NCI-H2227 treated with DMSO at 0.1 percent for 48 hours (cell line): ENCODE measurements around the gene TMCO6.

Experiments used
- DNase-seq: peaks from one replicate; lab custom pipeline; 2025; lab: John Stamatoyannopoulos, UW

Gene TMCO6

DNA sequence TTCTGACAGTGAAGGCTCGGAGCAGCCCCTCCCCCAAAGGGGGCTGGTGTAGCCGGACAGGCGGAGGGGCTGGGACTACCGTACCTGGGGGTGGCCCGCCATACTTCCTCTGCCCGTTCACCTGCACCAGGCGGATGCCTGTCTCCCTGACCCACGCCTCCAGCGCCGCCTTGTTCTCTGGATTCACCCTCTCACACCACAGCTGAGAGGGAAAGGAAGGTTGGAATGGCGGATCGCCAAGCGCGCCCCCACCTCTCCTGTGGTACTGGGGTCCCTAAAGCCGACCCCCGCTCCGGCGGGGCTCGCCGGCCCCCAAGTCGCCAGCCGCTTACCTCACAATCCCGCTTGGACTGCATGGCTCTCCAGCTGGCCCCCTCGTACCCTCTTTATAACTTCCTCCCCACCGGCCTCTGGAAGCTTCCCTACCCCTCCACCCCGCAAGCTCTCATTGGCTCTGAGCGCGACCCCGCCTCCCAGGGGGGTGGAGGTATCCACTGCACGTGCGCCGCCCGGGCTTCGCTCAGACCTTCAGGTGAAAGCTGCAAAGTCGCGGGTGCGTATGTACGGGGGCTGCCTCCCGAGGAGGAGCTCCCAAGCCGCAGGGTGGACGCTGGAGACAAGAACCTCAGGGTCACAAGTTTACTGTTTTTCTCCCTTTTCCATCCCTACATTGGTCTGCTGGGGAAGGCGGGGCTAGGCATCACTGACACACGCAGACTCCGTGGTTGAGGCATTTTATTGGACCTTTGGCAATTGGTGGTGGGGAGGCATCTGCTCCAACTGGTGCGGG, 34.1 kb downstream of the TMCO6 start, which contains the start of gene DND1:
DND1 (minus strand) TSS at position 390 of the 790 bp plus-strand sequence; CDS start at position 356, 34 bp downstream.
- no peak for DNase-seq

GRCh38 chr5:140674211-140674610, 35.0 kb downstream of the TMCO6 start:
- DNase-seq = no peak

DNA sequence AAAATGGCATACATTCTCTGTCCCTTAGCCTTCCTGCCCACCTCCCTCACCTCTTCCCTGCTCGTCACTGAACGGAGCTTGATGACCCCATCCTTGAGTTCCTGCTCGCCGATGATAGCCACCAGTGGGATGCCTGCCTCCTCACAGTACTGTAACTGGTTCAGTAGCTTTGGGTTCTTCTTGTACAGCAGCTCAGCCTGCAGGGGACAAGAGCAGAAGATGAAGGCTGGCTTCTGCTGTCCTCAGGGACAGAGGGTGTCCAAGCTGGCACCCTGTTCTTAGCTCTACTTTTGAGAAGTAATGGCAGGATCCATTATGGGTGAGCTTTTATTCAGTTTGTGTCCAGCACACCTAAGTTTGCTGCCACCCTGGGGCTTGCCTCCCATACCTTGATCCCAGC, 35.4 kb downstream of the TMCO6 start:
- no peak for DNase-seq

DNA sequence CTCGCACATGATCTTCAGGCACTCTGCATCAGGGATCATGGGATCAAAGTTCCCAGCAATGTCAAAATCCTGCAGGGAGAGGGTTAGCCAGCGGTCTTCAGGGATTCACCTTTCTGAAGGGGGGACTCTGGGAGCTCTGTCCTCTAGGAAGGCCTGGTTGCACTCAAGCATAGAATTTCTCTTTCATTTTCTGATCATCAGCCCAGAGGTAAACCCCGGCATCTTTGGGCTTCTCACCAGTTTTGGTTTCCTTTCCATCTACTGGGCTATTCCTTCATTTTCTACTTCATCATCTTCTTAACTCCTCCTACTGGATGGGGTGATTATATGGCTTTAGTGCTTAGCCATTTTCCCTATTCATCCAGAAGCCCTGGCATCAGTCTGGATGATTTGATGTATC, 38.7 kb downstream of the TMCO6 start:
- DNase-seq = no peak

GRCh38 chr5:140678993-140679392, 39.7 kb downstream of the TMCO6 start:
- no peak for DNase-seq

DNA sequence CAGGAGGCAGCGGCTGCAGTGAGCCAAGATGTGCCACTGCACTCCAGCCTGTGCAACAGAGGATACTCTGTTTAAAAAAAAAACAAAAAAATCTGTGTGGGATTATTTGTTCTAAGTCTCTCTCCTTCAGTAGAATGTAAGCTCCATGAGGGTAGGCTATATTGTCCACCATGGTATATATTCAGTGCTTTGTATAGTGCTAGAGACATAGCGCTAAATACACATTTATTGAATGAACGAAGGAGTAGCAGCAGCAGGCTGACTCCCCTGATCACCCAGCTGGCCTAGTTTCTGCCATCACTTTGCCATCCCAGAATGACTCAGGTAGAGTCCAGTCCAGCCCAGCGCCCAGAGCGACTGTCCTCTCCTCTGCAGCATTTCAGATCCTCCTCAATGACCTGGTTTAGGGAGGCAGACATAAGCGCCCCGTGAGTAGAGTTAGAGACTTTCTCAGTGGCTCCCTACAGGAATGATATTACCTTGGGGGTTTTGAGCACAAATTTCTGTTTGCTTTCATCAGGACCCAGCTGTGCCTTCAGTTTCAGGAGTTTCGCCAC, 51.2 kb downstream of the TMCO6 start:
- peak; percentile 36 for DNase-seq

DNA sequence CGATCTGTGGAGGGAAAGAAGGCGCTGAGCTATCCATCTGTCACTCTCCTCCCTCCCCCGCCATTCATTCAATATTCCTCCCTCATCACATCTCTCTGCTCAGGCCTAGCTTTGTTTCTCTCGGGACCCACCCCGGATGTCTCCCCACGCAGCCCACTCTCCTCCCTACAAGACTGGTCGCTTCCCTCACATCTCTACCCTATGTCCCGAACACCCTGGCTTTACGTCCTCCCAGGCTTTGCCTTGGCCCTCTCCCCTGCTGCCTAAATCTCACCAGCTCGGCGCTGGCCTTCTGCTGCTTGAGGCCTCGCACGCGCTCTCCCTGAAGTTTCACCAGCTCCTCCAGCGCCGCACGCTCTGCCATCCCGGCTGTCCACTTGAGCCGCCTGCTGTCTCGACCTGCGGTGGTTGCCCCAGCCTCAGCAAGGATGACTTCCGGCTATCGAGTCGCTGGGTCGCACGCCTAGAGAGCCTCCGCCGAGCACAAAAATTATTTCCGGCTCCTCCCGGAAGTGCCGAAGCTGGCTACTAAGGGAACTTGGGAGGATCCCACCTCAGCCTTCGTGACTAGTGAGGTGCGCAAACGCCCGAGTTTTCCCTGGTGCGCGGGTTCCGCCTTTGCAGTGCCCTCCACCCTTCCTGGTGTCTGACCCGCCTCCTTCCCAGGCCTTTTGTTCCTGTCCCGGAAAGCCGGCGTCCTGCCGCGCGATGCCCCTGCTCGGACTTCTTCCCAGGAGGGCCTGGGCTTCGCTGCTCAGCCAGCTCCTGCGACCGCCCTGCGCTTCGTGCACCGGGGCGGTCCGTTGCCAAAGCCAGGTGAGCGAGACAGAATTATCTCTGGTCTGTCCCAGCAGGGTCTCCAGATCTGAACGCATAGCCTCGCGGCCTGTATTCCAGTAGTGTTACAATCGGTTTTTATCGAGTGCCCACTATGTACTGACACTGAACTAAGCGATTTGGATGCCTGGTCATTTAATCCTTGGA, 52.0 kb downstream of the TMCO6 start, which contains the start of the genes HARS1 and HARS2:
HARS1 (minus strand) TSS at position 430 of the 984 bp plus-strand sequence; CDS start at position 364, 66 bp downstream.
HARS2 (plus strand) TSS at position 515 of the 984 bp plus-strand sequence; CDS start at position 709, 194 bp downstream.
- DNase-seq = peak; percentile 82

DNA sequence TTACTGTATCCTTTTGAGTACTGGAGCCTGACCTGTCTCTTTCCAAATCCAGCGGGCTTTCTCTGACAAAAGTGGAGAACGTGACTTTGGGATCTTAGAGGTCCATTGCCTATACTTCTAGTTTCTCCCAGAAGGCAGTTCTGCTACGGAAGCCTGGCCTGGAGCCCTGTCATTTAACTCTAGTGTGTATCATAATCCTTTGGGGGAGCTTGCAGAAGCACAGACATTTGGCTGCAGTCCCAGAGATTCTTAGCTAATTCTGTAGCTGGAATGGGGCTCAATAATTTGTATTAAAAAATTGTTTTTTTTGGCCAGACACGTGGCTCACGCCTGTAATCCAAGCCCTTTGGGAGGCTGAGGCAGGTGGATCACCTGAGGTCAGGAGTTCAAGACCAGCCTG, 55.0 kb downstream of the TMCO6 start:
- DNase-seq = no peak
